Neural cell (in vitro differentiated cells): ENCODE data around the gene RAD51B.

Source experiments
- CTCF ChIP-seq: fragments of 450-650 bp; IDR thresholded peaks from 2 replicates; pipeline ENCODE4 v1.5.1; 2014; ENCODE audit warnings: antibody characterized with exemption, mild to moderate bottlenecking, moderate library complexity; ENCODE audit not compliant: poor library complexity, severe bottlenecking
- EP300 ChIP-seq: fragments of 450-650 bp; conservative IDR thresholded peaks from 2 replicates; pipeline ENCODE4 v1.6.1; 2014; ENCODE audit warnings: antibody characterized with exemption, mild to moderate bottlenecking, moderate library complexity; ENCODE audit not compliant: poor library complexity, severe bottlenecking
- EZH2 ChIP-seq: fragments of 200-600, 300-800 bp; shearing (Covaris generic), sonication (generic); IDR thresholded peaks from 2 replicates; pipeline ENCODE4 v1.6.1; 2014; ENCODE audit warnings: antibody characterized with exemption, low read length, borderline replicate concordance, mild to moderate bottlenecking; ENCODE audit not compliant: insufficient read depth, poor library complexity, severe bottlenecking
- POLR2AphosphoS5 ChIP-seq: IDR thresholded peaks from 2 replicates; pipeline ENCODE4 v1.6.1; 2012
- RAD21 ChIP-seq: fragments of 450-650 bp; conservative IDR thresholded peaks from 2 replicates; pipeline ENCODE4 v1.6.1; 2014; ENCODE audit warnings: antibody characterized with exemption, mild to moderate bottlenecking, moderate library complexity
- SMC3 ChIP-seq: fragments of 450-650 bp; conservative IDR thresholded peaks from 2 replicates; pipeline ENCODE4 v1.6.1; 2014; ENCODE audit warnings: antibody characterized with exemption, mild to moderate bottlenecking, moderate library complexity; ENCODE audit not compliant: poor library complexity

- TF ChIP-seq SMC3 = no peak
- TF ChIP-seq CTCF = no peak
- no peak for TF ChIP-seq POLR2AphosphoS5
- no peak for TF ChIP-seq EP300
- TF ChIP-seq EZH2 = no peak
- TF ChIP-seq RAD21 = no peak
These were observed 936.5 kb downstream of the RAD51B start for GRCh38 chr14:68756000-68756481.
